ENCODE data around the gene IFT122. TPM values are rescaled to one million over a fixed set of nuclear protein-coding genes. Genes with fewer than 3 reads are reported as not detected.

Gene IFT122
- total RNA-seq, 2 donors from 2014 or later: 60.8 to 91.3 TPM

GRCh38 chr3:129399145-129399894 lies 40.7 kb upstream of the IFT122 start:
- under 1% methylated on average over 25 of the region's 25 CpGs for WGBS
- Histone ChIP-seq H3K9me3 (no peaks in the 10 kb centered on the region), H3K27me3 (replicated peaks; ENCODE audit: insufficient read depth) (no peaks in the 10 kb centered on the region), H3K27ac (peak overlapping the region; percentile 82 to 92), H3K4me1 (replicated peaks) (peaks cover 3% of the 10 kb centered on the region), H3K36me3 (no peaks in the 10 kb centered on the region), H3K4me3 (peak overlapping the region; percentile 65 to 80)
- TF ChIP-seq POLR2A (IDR thresholded peaks at IDR 0.05) (no peak), CTCF (IDR thresholded peaks at IDR 0.05) (peak; percentile 42 to 84 (median 80)), POLR2AphosphoS5 (IDR thresholded peaks at IDR 0.05) (peak; percentile 86)
- peak; percentile 80 for DNase-seq (ENCODE audit: low spot score)
- intact Hi-C loops (cut with DNase I): no loop called here

GRCh38 chr3:129399895-129400357 lies 40.1 kb upstream of the IFT122 start:
- no peak for DNase-seq (ENCODE audit: low spot score)
- Histone ChIP-seq H3K4me1 (replicated peaks) (peaks cover 3% of the 10 kb centered on the region), H3K36me3 (no peaks in the 10 kb centered on the region), H3K4me3 (peak overlapping the region; percentile 65 to 80), H3K27me3 (replicated peaks; ENCODE audit: insufficient read depth) (no peaks in the 10 kb centered on the region), H3K9me3 (no peaks in the 10 kb centered on the region), H3K27ac (peak overlapping the region; percentile 82 to 92)
- TF ChIP-seq CTCF (IDR thresholded peaks at IDR 0.05) (no peak), POLR2A (IDR thresholded peaks at IDR 0.05) (no peak), POLR2AphosphoS5 (IDR thresholded peaks at IDR 0.05) (no peak)
- WGBS: 56% methylated on average over 8 of the region's 8 CpGs
- intact Hi-C loops (cut with DNase I): no loop called here

- no peak for DNase-seq (ENCODE audit: low spot score)
- Histone ChIP-seq H3K4me1 (replicated peaks) (peaks cover 3% of the 10 kb centered on the region), H3K36me3 (no peaks in the 10 kb centered on the region), H3K9me3 (no peaks in the 10 kb centered on the region), H3K27me3 (replicated peaks; ENCODE audit: insufficient read depth) (no peaks in the 10 kb centered on the region), H3K4me3 (no peak overlapping the region), H3K27ac (no peak overlapping the region)
- WGBS: 83% methylated on average over 7 of the region's 7 CpGs
- TF ChIP-seq POLR2A (IDR thresholded peaks at IDR 0.05) (no peak), POLR2AphosphoS5 (IDR thresholded peaks at IDR 0.05) (no peak), CTCF (IDR thresholded peaks at IDR 0.05) (no peak)
- intact Hi-C loops (cut with DNase I): no loop called here
Measured at GRCh38 chr3:129402210-129402609, 37.8 kb upstream of the IFT122 start.

- Histone ChIP-seq H3K27ac (no peak overlapping the region), H3K4me3 (no peak overlapping the region), H3K27me3 (replicated peaks; ENCODE audit: insufficient read depth) (no peaks in the 10 kb centered on the region), H3K36me3 (no peaks in the 10 kb centered on the region), H3K4me1 (replicated peaks) (peaks cover 3% of the 10 kb centered on the region), H3K9me3 (no peaks in the 10 kb centered on the region)
- intact Hi-C loops (cut with DNase I): no loop called here
- WGBS: 96% methylated on average over 4 of the region's 4 CpGs
- TF ChIP-seq POLR2A (IDR thresholded peaks at IDR 0.05): no peak
- TF ChIP-seq POLR2AphosphoS5 (IDR thresholded peaks at IDR 0.05): no peak
- TF ChIP-seq CTCF (IDR thresholded peaks at IDR 0.05): no peak
- no peak for DNase-seq (ENCODE audit: low spot score)
Measured at GRCh38 chr3:129402616-129403015, 37.4 kb upstream of the IFT122 start.

GRCh38 chr3:129403450-129403849 lies 36.6 kb upstream of the IFT122 start:
- Histone ChIP-seq H3K36me3 (no peaks in the 10 kb centered on the region), H3K4me3 (no peak overlapping the region), H3K27ac (no peak overlapping the region), H3K9me3 (no peaks in the 10 kb centered on the region), H3K27me3 (replicated peaks; ENCODE audit: insufficient read depth) (no peaks in the 10 kb centered on the region), H3K4me1 (replicated peaks) (no peaks in the 10 kb centered on the region)
- WGBS: 82% methylated on average over 7 of the region's 7 CpGs
- DNase-seq (ENCODE audit: low spot score): no peak
- intact Hi-C loops (cut with DNase I): no loop called here
- TF ChIP-seq POLR2A (IDR thresholded peaks at IDR 0.05) (no peak), CTCF (IDR thresholded peaks at IDR 0.05) (no peak), POLR2AphosphoS5 (IDR thresholded peaks at IDR 0.05) (no peak)
